Body of pancreas (tissue), 4 donors: ENCODE data around the gene BANF2.

Experiments
- CTCF ChIP-seq, 7 experiments: fragments of 450-650 bp in 4 of 7; fragments of 200-600 bp in 3 of 7; sonication (generic) in 3 of 7; IDR thresholded peaks; one replicate each; pipeline ENCODE4 v1.5.1; 2016 to 2019; ENCODE audit warnings: antibody characterized with exemption in 7 of 7
- POLR2A ChIP-seq, 3 donors: fragments of 450-650 bp; IDR thresholded peaks; one replicate each; pipeline ENCODE4 v1.6.1; 2016; ENCODE audit warnings: antibody characterized with exemption in 3 of 3, mild to moderate bottlenecking in 2 of 3

- TF ChIP-seq CTCF (IDR thresholded peaks at IDR 0.05) (no peak), POLR2A (IDR thresholded peaks at IDR 0.05) (no peak)
These were observed 57.7 kb downstream of the BANF2 start for GRCh38 chr20:17757496-17757895.
